Measurements from ENCODE around the gene AMD1.

DNA sequence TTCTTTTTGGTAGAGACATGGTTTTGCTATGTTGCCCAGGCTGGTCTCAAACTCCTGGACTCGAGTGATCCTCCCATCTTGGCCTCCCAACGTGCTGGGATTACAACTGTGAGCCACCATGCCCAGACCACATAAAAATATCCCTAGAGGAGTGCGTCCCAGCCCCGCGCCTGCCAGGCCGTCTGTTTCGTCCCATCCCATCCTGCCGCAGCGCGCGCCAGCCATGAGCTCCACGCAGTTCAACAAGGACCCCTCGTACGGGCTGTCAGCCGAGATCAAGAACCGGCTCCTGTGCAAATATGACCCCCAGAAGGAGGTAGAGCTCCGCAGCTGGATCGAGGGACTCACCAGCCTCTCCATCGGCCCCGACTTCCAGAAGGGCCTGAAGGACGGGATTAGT is 16.6 kb upstream of the AMD1 start:
- TF ChIP-seq EP300 (IDR thresholded peaks at IDR 0.05) (no peak), POLR2AphosphoS5 (IDR thresholded peaks at IDR 0.05) (no peak), POLR2A (IDR thresholded peaks at IDR 0.05; ENCODE audit: low read depth) (no peak)
- TF ChIP-seq, protein P1, sequence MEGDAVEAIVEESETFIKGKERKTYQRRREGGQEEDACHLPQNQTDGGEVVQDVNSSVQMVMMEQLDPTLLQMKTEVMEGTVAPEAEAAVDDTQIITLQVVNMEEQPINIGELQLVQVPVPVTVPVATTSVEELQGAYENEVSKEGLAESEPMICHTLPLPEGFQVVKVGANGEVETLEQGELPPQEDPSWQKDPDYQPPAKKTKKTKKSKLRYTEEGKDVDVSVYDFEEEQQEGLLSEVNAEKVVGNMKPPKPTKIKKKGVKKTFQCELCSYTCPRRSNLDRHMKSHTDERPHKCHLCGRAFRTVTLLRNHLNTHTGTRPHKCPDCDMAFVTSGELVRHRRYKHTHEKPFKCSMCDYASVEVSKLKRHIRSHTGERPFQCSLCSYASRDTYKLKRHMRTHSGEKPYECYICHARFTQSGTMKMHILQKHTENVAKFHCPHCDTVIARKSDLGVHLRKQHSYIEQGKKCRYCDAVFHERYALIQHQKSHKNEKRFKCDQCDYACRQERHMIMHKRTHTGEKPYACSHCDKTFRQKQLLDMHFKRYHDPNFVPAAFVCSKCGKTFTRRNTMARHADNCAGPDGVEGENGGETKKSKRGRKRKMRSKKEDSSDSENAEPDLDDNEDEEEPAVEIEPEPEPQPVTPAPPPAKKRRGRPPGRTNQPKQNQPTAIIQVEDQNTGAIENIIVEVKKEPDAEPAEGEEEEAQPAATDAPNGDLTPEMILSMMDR (IDR thresholded peaks at IDR 0.05): no peak

Measured in esophagus muscularis mucosa (tissue), 4 donors.